Spleen (tissue), 11 donors: Measurements from ENCODE around the gene DHCR7. TPM values are rescaled to one million over a fixed set of nuclear protein-coding genes. Genes with fewer than 3 reads are reported as not detected.

ENCODE experiments used
- DNase-seq: peaks from one replicate; pipeline ENCODE4 v3.0.0-alpha.2; 2020
- H3K27ac ChIP-seq, 8 donors: fragments of 200-600 bp; sonication (generic) in 7 of 8; 1 replicate in 4 of 8; 2 replicates in 4 of 8; pipeline versions ENCODE4 v1.5.0 to v1.8.0; 2016 to 2021; ENCODE audit warnings: inconsistent platforms in 4 of 8, mild to moderate bottlenecking in 4 of 8, moderate library complexity in 1 of 8
- H3K27me3 ChIP-seq, 7 donors: fragments of 200-600 bp; sonication (generic) in 6 of 7; replicated peaks in 1 of 7; 1 replicate in 4 of 7; 2 replicates in 3 of 7; pipeline versions ENCODE4 v1.5.0 to v1.8.0; 2016 to 2021; ENCODE audit warnings: inconsistent platforms in 3 of 7, mild to moderate bottlenecking in 1 of 7
- H3K36me3 ChIP-seq, 6 donors: fragments of 200-600 bp; sonication (generic) in 5 of 6; 1 replicate in 4 of 6; 2 replicates in 2 of 6; pipeline versions ENCODE4 v1.5.0 to v1.8.0; 2016 to 2021; ENCODE audit warnings: inconsistent platforms in 2 of 6
- H3K4me1 ChIP-seq, 6 donors: fragments of 200-600 bp; sonication (generic) in 5 of 6; 1 replicate in 3 of 6; 2 replicates in 3 of 6; pipeline versions ENCODE4 v1.5.0 to v1.8.0; 2016 to 2021; ENCODE audit warnings: inconsistent platforms in 3 of 6
- H3K4me3 ChIP-seq, 8 donors: fragments of 200-600 bp; sonication (generic) in 7 of 8; 1 replicate in 4 of 8; 2 replicates in 4 of 8; pipeline versions ENCODE4 v1.5.0 to v1.8.0; 2016 to 2021; ENCODE audit warnings: inconsistent platforms in 4 of 8, mild to moderate bottlenecking in 4 of 8, moderate library complexity in 2 of 8
- H3K9me3 ChIP-seq, 8 donors: fragments of 200-600 bp; sonication (generic) in 7 of 8; 1 replicate in 4 of 8; 2 replicates in 4 of 8; pipeline versions ENCODE4 v1.5.0 to v1.8.0; 2016 to 2021; ENCODE audit warnings: inconsistent platforms in 4 of 8
- POLR2A ChIP-seq, 3 donors: fragments of 450-650 bp; IDR thresholded peaks; one replicate each; pipeline ENCODE4 v1.5.1; 2017; ENCODE audit warnings: antibody characterized with exemption in 3 of 3, mild to moderate bottlenecking in 1 of 3
- POLR2AphosphoS5 ChIP-seq, 3 donors: sonication (generic); formaldehyde crosslinking; IDR thresholded peaks; one replicate each; pipeline ENCODE4 v1.5.1; 2017; ENCODE audit warnings: antibody characterized with exemption in 3 of 3
- WGBS, 5 donors: extraction: QIAGEN DNeasy Blood & Tissue Kit in 3 of 5; methylation state at CpG; one replicate each; pipeline versions ENCODE4 v1.1.5 to v1.1.7; 2013 to 2018; 5-methylcytosine and 5-hydroxymethylcytosine counted together
- intact Hi-C: fragments of 100-400 bp; cut with DNase I; formaldehyde crosslinking; loops from one replicate; pipeline ENCODE4 v1.15.0; 2023; ENCODE audit warnings: low total_unique reads
- polyA plus RNA-seq, 3 donors: library from polyadenylated mRNA; stranded (reverse); fragments of 200-250 nt; gene quantifications; one replicate each; pipeline ENCODE4 v1.2.1, GENCODE V29; 2013
- total RNA-seq, 7 donors: library from RNA; depleted of rRNA in 3 of 7; stranded (reverse); fragments of >200 nt in 3 of 7; fragmentation: NEBNext Ultra II Directional in 4 of 7; extraction: Animal tissue kit (Norgen Biotek cat#: 25700) in 4 of 7; gene quantifications; one replicate each; pipeline versions ENCODE4 v1.1.0 to v1.2.1, GENCODE V29; 2016 to 2021
- TF ChIP-seq, protein P1 (sequence below), 11 experiments: fragments of 200-600 bp in 7 of 11; fragments of 450-650 bp in 4 of 11; sonication (generic) in 4 of 11; IDR thresholded peaks in 8 of 11; conservative IDR thresholded peaks in 3 of 11; 1 replicate in 7 of 11; 2 replicates in 4 of 11; pipeline versions ENCODE4 v1.4.0 to v1.8.0; 2016 to 2021; ENCODE audit warnings: antibody characterized with exemption in 11 of 11, inconsistent platforms in 4 of 11, mild to moderate bottlenecking in 1 of 11
- donor health status: healthy with polysubstance abuse.
- donor health status: DM: no; HTN: no; CAD: no; lungs with moderate emphysema.
- donor health status: DM: no; HTN: no; CAD: no.
- donor health status: Bipolar disorder and iron deficiency.
- donor health status: healthy.
- donor health status: DM: no; HTN: no; CAD: no.
- donor health status: DM: yes; HTN: yes; CAD: no.

The DHCR7 gene
- total and polyA plus RNA-seq, 10 donors: 3.6 to 26.4 (median 14.3) TPM

GRCh38 chr11:71420455-71421241 is 27.5 kb downstream of the DHCR7 start:
- TF ChIP-seq, protein P1, sequence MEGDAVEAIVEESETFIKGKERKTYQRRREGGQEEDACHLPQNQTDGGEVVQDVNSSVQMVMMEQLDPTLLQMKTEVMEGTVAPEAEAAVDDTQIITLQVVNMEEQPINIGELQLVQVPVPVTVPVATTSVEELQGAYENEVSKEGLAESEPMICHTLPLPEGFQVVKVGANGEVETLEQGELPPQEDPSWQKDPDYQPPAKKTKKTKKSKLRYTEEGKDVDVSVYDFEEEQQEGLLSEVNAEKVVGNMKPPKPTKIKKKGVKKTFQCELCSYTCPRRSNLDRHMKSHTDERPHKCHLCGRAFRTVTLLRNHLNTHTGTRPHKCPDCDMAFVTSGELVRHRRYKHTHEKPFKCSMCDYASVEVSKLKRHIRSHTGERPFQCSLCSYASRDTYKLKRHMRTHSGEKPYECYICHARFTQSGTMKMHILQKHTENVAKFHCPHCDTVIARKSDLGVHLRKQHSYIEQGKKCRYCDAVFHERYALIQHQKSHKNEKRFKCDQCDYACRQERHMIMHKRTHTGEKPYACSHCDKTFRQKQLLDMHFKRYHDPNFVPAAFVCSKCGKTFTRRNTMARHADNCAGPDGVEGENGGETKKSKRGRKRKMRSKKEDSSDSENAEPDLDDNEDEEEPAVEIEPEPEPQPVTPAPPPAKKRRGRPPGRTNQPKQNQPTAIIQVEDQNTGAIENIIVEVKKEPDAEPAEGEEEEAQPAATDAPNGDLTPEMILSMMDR (IDR thresholded peaks at IDR 0.05 in 8 of 11, conservative IDR thresholded peaks at IDR 0.05 in 3 of 11): peak; percentile 30 to 71 (median 64)
- TF ChIP-seq POLR2AphosphoS5 (IDR thresholded peaks at IDR 0.05): no peak
- no peak for DNase-seq
- 64 to 70% (median 66%) methylated on average over 16 of the region's 16 CpGs for WGBS, 5 donors
- Histone ChIP-seq H3K27ac (no peak overlapping the region), H3K9me3 (no peaks in the 10 kb centered on the region), H3K27me3 (no peaks in the 10 kb centered on the region), H3K36me3 (no peaks in the 10 kb centered on the region), H3K4me1 (peaks cover 0 to 33% (median 12%) of the 10 kb centered on the region in 6 donors), H3K4me3 (no peak overlapping the region)
- intact Hi-C loops: no loop called here

- no peak overlapping the region for H3K27ac ChIP-seq
- 58 to 73% (median 70%) methylated on average over 7 to 8 of the region's 8 CpGs for WGBS, 5 donors
- H3K9me3 ChIP-seq: no peaks in the 10 kb centered on the region
These were observed 29.6 kb downstream of the DHCR7 start for GRCh38 chr11:71418643-71419042.

DNA sequence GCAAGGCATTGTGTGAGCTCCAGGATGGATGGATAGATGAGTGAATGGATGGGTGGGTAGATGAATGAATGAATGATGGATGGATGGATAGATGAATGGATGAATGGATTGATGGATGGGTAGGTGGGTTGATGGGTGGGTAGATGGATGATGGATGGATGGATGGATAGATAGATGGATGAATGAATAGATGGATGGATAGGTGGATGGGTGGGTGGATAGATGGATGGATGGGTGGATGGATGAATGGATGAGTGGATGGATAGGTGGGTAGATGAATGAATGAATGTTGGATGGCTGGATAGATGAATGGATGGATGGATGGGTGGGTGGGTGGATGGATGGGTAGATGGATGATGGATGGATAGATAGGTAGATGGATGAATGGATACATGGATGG is 33.5 kb downstream of the DHCR7 start:
- intact Hi-C loops: no loop called here
- H3K4me1 ChIP-seq: peaks cover 0 to 14% (median 9%) of the 10 kb centered on the region in 6 donors
- TF ChIP-seq, protein P1 (IDR thresholded peaks at IDR 0.05 in 8 of 11, conservative IDR thresholded peaks at IDR 0.05 in 3 of 11): no peak
- no peak for TF ChIP-seq POLR2A (IDR thresholded peaks at IDR 0.05)
- TF ChIP-seq POLR2AphosphoS5 (IDR thresholded peaks at IDR 0.05): no peak
- DNase-seq: no peak
- H3K4me3 ChIP-seq: no peak overlapping the region
- H3K27ac ChIP-seq: no peak overlapping the region
- peaks cover 0 to 9% (median 0%) of the 10 kb centered on the region in 7 donors for H3K27me3 ChIP-seq
- no peaks in the 10 kb centered on the region for H3K9me3 ChIP-seq
- H3K36me3 ChIP-seq: no peaks in the 10 kb centered on the region

More at GRCh38 chr11:71418643-71419042, 29.6 kb downstream of the DHCR7 start:
- intact Hi-C loops: no loop called here
- Histone ChIP-seq H3K36me3 (no peaks in the 10 kb centered on the region), H3K4me1 (peaks cover 0 to 32% (median 12%) of the 10 kb centered on the region in 6 donors), H3K4me3 (no peak overlapping the region), H3K27me3 (no peaks in the 10 kb centered on the region)
- no peak for DNase-seq
- TF ChIP-seq POLR2A (IDR thresholded peaks at IDR 0.05): no peak
- no peak for TF ChIP-seq POLR2AphosphoS5 (IDR thresholded peaks at IDR 0.05)
- TF ChIP-seq, protein P1 (IDR thresholded peaks at IDR 0.05 in 8 of 11, conservative IDR thresholded peaks at IDR 0.05 in 3 of 11): no peak

- intact Hi-C loops: no loop called here
- no peak for DNase-seq
These were observed 37.7 kb downstream of the DHCR7 start for GRCh38 chr11:71410363-71410966.

More at GRCh38 chr11:71410363-71410966, 37.7 kb downstream of the DHCR7 start:
- TF ChIP-seq POLR2AphosphoS5 (IDR thresholded peaks at IDR 0.05) (no peak), POLR2A (IDR thresholded peaks at IDR 0.05) (no peak)
- TF ChIP-seq, protein P1 (IDR thresholded peaks at IDR 0.05 in 8 of 11, conservative IDR thresholded peaks at IDR 0.05 in 3 of 11): no peak
- Histone ChIP-seq H3K27me3 (peaks cover 0 to 9% (median 0%) of the 10 kb centered on the region in 7 donors), H3K4me1 (no peaks in the 10 kb centered on the region), H3K27ac (no peak overlapping the region), H3K36me3 (no peaks in the 10 kb centered on the region), H3K9me3 (no peaks in the 10 kb centered on the region), H3K4me3 (no peak overlapping the region)
- WGBS, 5 donors: 80 to 89% (median 81%) methylated on average over 7 of the region's 7 CpGs
